H1 (cell line): Measurements from ENCODE around the gene ARID4B. TPM values are rescaled to one million over a fixed set of nuclear protein-coding genes. Genes with fewer than 3 reads are reported as not detected.
A peak's percentile ranks its signal among the peaks of the same experiment; 100 is the strongest.

Experiments used
- CTCF ChIA-PET: fragments of 300-600 bp; sonication (Branson Sonifier 250); formaldehyde crosslinking; loops from one replicate; lab custom pipeline; 2021; ENCODE audit not compliant: partially characterized antibody; lab: Charles Lee
- POLR2A ChIA-PET: fragments of 300-600 bp; sonication (Branson Sonifier 250); formaldehyde crosslinking; loops from one replicate; lab custom pipeline; 2021; ENCODE audit warnings: inconsistent platforms; ENCODE audit not compliant: partially characterized antibody; lab: Charles Lee
- DNase-seq, 2 experiments: peaks; one replicate each; pipeline versions ENCODE4 v3.0.0 to v3.0.0-alpha.2; 2010 to 2022; ENCODE audit warnings: low spot score in 2 of 2, low read depth in 1 of 2, mixed read lengths in 1 of 2
- FAIRE-seq: peaks from 2 replicates; lab custom pipeline; 2011; peaks lifted over from hg19 to GRCh38; lab: Jason Lieb, UNC
- H2AFZ ChIP-seq: 2 replicates; pipeline ENCODE4 v1.8.1; 2012; ENCODE audit warnings: low read length, inconsistent platforms
- H2AK5ac ChIP-seq: 2 replicates; pipeline ENCODE4 v1.6.1; 2013; ENCODE audit warnings: low read depth, low read length
- H2BK120ac ChIP-seq: replicated peaks from 2 replicates; pipeline ENCODE3; 2013; ENCODE audit warnings: low read depth, low read length, inconsistent platforms
- H2BK12ac ChIP-seq: 2 replicates; pipeline ENCODE4 v1.6.1; 2013; ENCODE audit warnings: low read depth, low read length
- H2BK15ac ChIP-seq: 2 replicates; pipeline ENCODE4 v1.6.1; 2013; ENCODE audit warnings: low read length
- H2BK20ac ChIP-seq: 2 replicates; pipeline ENCODE4 v1.6.1; 2013; ENCODE audit warnings: low read length
- H2BK5ac ChIP-seq: 2 replicates; pipeline ENCODE4 v1.6.1; 2013; ENCODE audit warnings: low read depth, low read length
- H3K14ac ChIP-seq: 2 replicates; pipeline ENCODE4 v1.6.1; 2013; ENCODE audit warnings: inconsistent platforms; ENCODE audit not compliant: insufficient read length
- H3K18ac ChIP-seq: 2 replicates; pipeline ENCODE4 v1.6.1; 2013; ENCODE audit warnings: low read length; ENCODE audit errors: extremely low read depth
- H3K23ac ChIP-seq: 2 replicates; pipeline ENCODE4 v1.6.1; 2013; ENCODE audit warnings: inconsistent platforms; ENCODE audit not compliant: insufficient read length
- H3K23me2 ChIP-seq: 2 replicates; pipeline ENCODE4 v1.6.1; 2013; ENCODE audit warnings: low read depth, low read length
- H3K27ac ChIP-seq: 2 replicates; pipeline ENCODE4 v1.6.1; 2011; ENCODE audit warnings: low read depth, low read length, inconsistent platforms
- H3K27me3 ChIP-seq, 4 experiments: replicated peaks in 1 of 4; 1 replicate in 1 of 4; 2 replicates in 3 of 4; pipeline versions ENCODE4 v1.6.1 to v1.8.1; 2011 to 2013; ENCODE audit warnings: low read length in 3 of 4, mild to moderate bottlenecking in 3 of 4, inconsistent platforms in 2 of 4, mixed read lengths in 2 of 4, moderate library complexity in 1 of 4; ENCODE audit not compliant: control insufficient read depth in 3 of 4, insufficient read depth in 3 of 4; ENCODE audit errors: extremely low read depth in 1 of 4
- H3K36me3 ChIP-seq, 4 experiments: 2 replicates each; pipeline versions ENCODE4 v1.6.1 to v1.8.1; 2011 to 2013; ENCODE audit warnings: mild to moderate bottlenecking in 4 of 4, low read length in 3 of 4, moderate library complexity in 2 of 4, control low read depth in 1 of 4, inconsistent platforms in 1 of 4; ENCODE audit not compliant: insufficient read depth in 4 of 4, control insufficient read depth in 2 of 4
- H3K4ac ChIP-seq: replicated peaks from 2 replicates; pipeline ENCODE3; 2013; ENCODE audit warnings: low read length, low read depth, mixed read lengths, inconsistent platforms; ENCODE audit not compliant: insufficient read length
- H3K4me1 ChIP-seq, 4 experiments: replicated peaks in 1 of 4; 1 replicate in 1 of 4; 2 replicates in 3 of 4; pipeline versions ENCODE4 v1.6.1 to v1.8.1; 2011 to 2013; ENCODE audit warnings: low read length in 3 of 4, inconsistent platforms in 2 of 4, mixed read lengths in 1 of 4; ENCODE audit not compliant: insufficient read depth in 4 of 4, control insufficient read depth in 3 of 4
- H3K4me2 ChIP-seq, 2 experiments: 2 replicates each; pipeline versions ENCODE4 v1.6.1 to v1.8.1; 2011 to 2013; ENCODE audit warnings: low read depth in 2 of 2, low read length in 2 of 2, control low read depth in 1 of 2, inconsistent platforms in 1 of 2, mild to moderate bottlenecking in 1 of 2; ENCODE audit not compliant: insufficient read depth in 1 of 2
- H3K4me3 ChIP-seq, 4 experiments: fragments of 200-600, 300-600 bp in 1 of 4; sonication (generic), shearing (Covaris generic), sonication (Bioruptor Twin) in 1 of 4; 2 replicates each; pipeline versions ENCODE4 v1.5.1 to v1.8.1; 2011 to 2016; ENCODE audit warnings: low read length in 4 of 4, low read depth in 3 of 4, control low read depth in 2 of 4, inconsistent platforms in 2 of 4, mild to moderate bottlenecking in 2 of 4, mixed read lengths in 1 of 4, moderate library complexity in 1 of 4; ENCODE audit not compliant: insufficient read depth in 2 of 4; ENCODE audit errors: extremely low read depth in 1 of 4
- H3K56ac ChIP-seq: replicated peaks from 2 replicates; pipeline ENCODE3; 2013; ENCODE audit warnings: low read depth, mild to moderate bottlenecking, mixed read lengths, low read length, inconsistent platforms; ENCODE audit not compliant: insufficient read length
- H3K79me1 ChIP-seq: 2 replicates; pipeline ENCODE4 v1.6.1; 2013; ENCODE audit warnings: low read depth, low read length, control low read depth
- H3K79me2 ChIP-seq, 2 experiments: 2 replicates each; pipeline versions ENCODE4 v1.6.1 to v1.8.1; 2012 to 2013; ENCODE audit warnings: low read length in 2 of 2, mild to moderate bottlenecking in 2 of 2, inconsistent platforms in 1 of 2; ENCODE audit not compliant: insufficient read depth in 2 of 2, control insufficient read depth in 1 of 2
- H3K9ac ChIP-seq, 4 experiments: replicated peaks in 1 of 4; 1 replicate in 1 of 4; 2 replicates in 3 of 4; pipeline versions ENCODE4 v1.6.1 to v1.8.1; 2011 to 2013; ENCODE audit warnings: low read depth in 3 of 4, low read length in 3 of 4, control low read depth in 2 of 4, mild to moderate bottlenecking in 2 of 4, moderate library complexity in 2 of 4, inconsistent platforms in 1 of 4; ENCODE audit errors: extremely low read depth in 1 of 4
- H3K9me3 ChIP-seq, 2 experiments: 2 replicates each; pipeline versions ENCODE4 v1.6.1 to v1.8.1; 2012 to 2013; ENCODE audit warnings: mild to moderate bottlenecking in 2 of 2, moderate library complexity in 2 of 2, control low read depth in 1 of 2, inconsistent platforms in 1 of 2, low read depth in 1 of 2, low read length in 1 of 2, mixed read lengths in 1 of 2; ENCODE audit not compliant: insufficient read depth in 2 of 2
- H4K20me1 ChIP-seq, 2 experiments: replicated peaks in 1 of 2; 2 replicates each; pipeline versions ENCODE3 to v1.8.1; 2011 to 2013; ENCODE audit warnings: inconsistent platforms in 2 of 2, low read length in 2 of 2, mild to moderate bottlenecking in 1 of 2; ENCODE audit not compliant: insufficient read depth in 2 of 2, control insufficient read depth in 1 of 2
- H4K5ac ChIP-seq: 2 replicates; pipeline ENCODE4 v1.6.1; 2013; ENCODE audit warnings: low read length, low read depth, mixed read lengths, inconsistent platforms; ENCODE audit not compliant: insufficient read length
- H4K8ac ChIP-seq: 2 replicates; pipeline ENCODE4 v1.8.0; 2013; ENCODE audit warnings: mild to moderate bottlenecking, moderate library complexity, low read length, inconsistent platforms; ENCODE audit not compliant: insufficient read depth; ENCODE audit errors: extremely low read depth
- H4K91ac ChIP-seq: replicated peaks from 2 replicates; pipeline ENCODE3; 2013; ENCODE audit warnings: low read length, mixed read lengths, inconsistent platforms; ENCODE audit not compliant: insufficient read length
- GABPA ChIP-seq: IDR thresholded peaks from 2 replicates; pipeline ENCODE4 v1.6.1; 2011; ENCODE audit warnings: mild to moderate bottlenecking, low read length, moderate library complexity, borderline replicate concordance; ENCODE audit not compliant: insufficient read depth
- HDAC6 ChIP-seq: IDR thresholded peaks from one replicate; pipeline ENCODE4 v1.7.1; 2012; ENCODE audit warnings: low read depth, mild to moderate bottlenecking, inconsistent platforms, low read length, moderate library complexity
- KDM4A ChIP-seq: IDR thresholded peaks from one replicate; pipeline ENCODE4 v1.7.1; 2012; ENCODE audit warnings: low read depth, mild to moderate bottlenecking, moderate library complexity, low read length, inconsistent platforms; ENCODE audit not compliant: severe bottlenecking
- PHF8 ChIP-seq: fragments of 200-600 bp; sonication (generic); conservative IDR thresholded peaks from 2 replicates; pipeline ENCODE4 v1.7.1; 2012; ENCODE audit warnings: low read depth, mild to moderate bottlenecking, inconsistent platforms, low read length, moderate library complexity
- SP2 ChIP-seq: IDR thresholded peaks from 2 replicates; pipeline ENCODE4 v1.6.1; 2012; ENCODE audit warnings: mild to moderate bottlenecking, low read length, inconsistent platforms
- SP4 ChIP-seq: IDR thresholded peaks from 2 replicates; pipeline ENCODE4 v1.6.1; 2012; ENCODE audit warnings: low read length, inconsistent platforms
- TCF12 ChIP-seq: IDR thresholded peaks from 2 replicates; pipeline ENCODE4 v1.6.1; 2011; ENCODE audit warnings: low read depth, mild to moderate bottlenecking, low read length
- YY1 ChIP-seq: IDR thresholded peaks from 2 replicates; pipeline ENCODE4 v1.6.1; 2011; ENCODE audit warnings: low read depth, mild to moderate bottlenecking, low read length
- WGBS, 2 experiments: shearing (Covaris generic) in 1 of 2; methylation state at CpG; one replicate each; pipeline versions ENCODE4 v1.1.6 to v1.1.7; 2013 to 2015; ENCODE audit warnings: low lambda C conversion rate in 2 of 2, mixed read lengths in 2 of 2, inconsistent platforms in 1 of 2, low coverage in 1 of 2, missing lambda C conversion rate in 1 of 2; ENCODE audit not compliant: insufficient replicate concordance in 2 of 2, insufficient coverage in 1 of 2, insufficient read length in 1 of 2; ENCODE audit errors: extremely low coverage in 1 of 2, missing lambda C conversion rate in 1 of 2; 5-methylcytosine and 5-hydroxymethylcytosine counted together
- polyA plus RNA-seq, 7 experiments: library from polyadenylated mRNA; depleted of rRNA in 3 of 7; stranded (reverse) in 5 of 7; unstranded in 2 of 7; fragments of >200 nt in 5 of 7; fragments of 200-250 nt in 2 of 7; gene quantifications; 1 replicate in 5 of 7; 2 replicates in 1 of 7; 4 replicates in 1 of 7; pipeline versions ENCODE4 v1.2.1 to v1.2.3, GENCODE V29; 2011 to 2013; ENCODE audit warnings: missing spikeins in 2 of 7, mixed read lengths in 2 of 7
- total RNA-seq: library from RNA; stranded (reverse); fragmentation: NEBNext Ultra II Directional; extraction: Animal tissue kit (Norgen Biotek cat#: 25700); gene quantifications from 2 replicates; pipeline ENCODE4 v1.2.1, GENCODE V29; 2021

Gene ARID4B
- total and polyA plus RNA-seq, 2 of the 8 experiments (the other 6 are each of a cell fraction or from before 2014, with no cell fraction given) = 5.1 to 28.8 TPM

DNA sequence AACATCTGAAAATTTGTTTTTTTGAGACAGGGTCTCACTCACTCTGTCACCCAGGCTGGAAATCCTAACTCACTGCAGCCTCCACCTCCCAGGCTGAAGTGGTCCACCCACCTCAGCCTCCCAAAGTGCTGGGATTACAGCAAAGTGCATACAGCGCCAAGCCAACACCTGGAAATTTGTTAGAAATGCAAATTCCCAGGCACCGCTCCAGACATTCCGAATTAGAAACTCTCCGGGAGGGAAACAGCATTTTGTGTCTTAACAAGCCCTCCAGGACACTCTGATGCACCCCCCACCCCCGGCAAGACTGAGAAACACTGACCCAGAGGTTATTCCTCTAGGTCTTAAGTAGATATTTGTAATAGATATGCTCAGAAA is 49.1 kb downstream of the ARID4B start:
- no peaks in the 10 kb centered on the region for H3K23me2 ChIP-seq
- H2BK5ac ChIP-seq = no peak overlapping the region
- no peak overlapping the region for H3K18ac ChIP-seq
- peaks cover 6 to 97% of the 10 kb centered on the region in 2 experiments; a peak in 3 of 4 replicates for H3K79me2 ChIP-seq
- H4K8ac ChIP-seq = no peak overlapping the region
- no peaks in the 10 kb centered on the region for H3K9me3 ChIP-seq
- no peak overlapping the region for H2BK120ac ChIP-seq
- H3K56ac ChIP-seq = no peak overlapping the region
- H3K14ac ChIP-seq = no peak overlapping the region
- H3K4ac ChIP-seq = no peak overlapping the region
- H3K4me3 ChIP-seq = peak overlapping the region in 1 of 4 experiments; percentile 32; a peak in 1 of 8 replicates
- H3K27ac ChIP-seq = no peak overlapping the region
- peaks cover 18 to 19% of the 10 kb centered on the region in 2 experiments for H4K20me1 ChIP-seq
- ChIA-PET POLR2A (no interaction called here), CTCF (interaction anchor here (1.3 kb wide), 1 partner anchor 138 kb away, joined by 4 read pairs; no protein-coding TSS in a partner anchor)
- peak overlapping the region; percentile 18 to 28 for H3K4me2 ChIP-seq
- no peaks in the 10 kb centered on the region for H3K36me3 ChIP-seq
- no peak overlapping the region for H2AK5ac ChIP-seq
- FAIRE-seq (no peak), DNase-seq (no peak)
- no peak overlapping the region for H4K5ac ChIP-seq
- 45% methylated on average over 5 of the region's 5 CpGs; no CpG with 5 or more reads in 1 of the 2 experiments for WGBS, 2 experiments
- H2AFZ ChIP-seq = no peak overlapping the region
- no peak overlapping the region for H2BK12ac ChIP-seq
- TF ChIP-seq SP4 = no peak
- TF ChIP-seq SP2 = no peak
- TF ChIP-seq KDM4A = no peak
- TF ChIP-seq YY1 = no peak
- 0 out of 2 replicates have a peak, but pooled peaks have one; percentile 48 for TF ChIP-seq TCF12
- TF ChIP-seq GABPA = no peak
- TF ChIP-seq PHF8 = no peak
- no peak for TF ChIP-seq HDAC6
- H3K23ac ChIP-seq = no peak overlapping the region
- H3K27me3 ChIP-seq = no peaks in the 10 kb centered on the region
- peaks cover 5% of the 10 kb centered on the region for H3K79me1 ChIP-seq
- H2BK15ac ChIP-seq = no peak overlapping the region
- H2BK20ac ChIP-seq = no peak overlapping the region
- no peak overlapping the region for H4K91ac ChIP-seq
- H3K9ac ChIP-seq = no peak overlapping the region; a peak in 1 of 7 replicates
- H3K4me1 ChIP-seq = peaks cover 0 to 17% (median 5%) of the 10 kb centered on the region in 4 experiments; a peak in 5 of 7 replicates
